Neural progenitor cell (in vitro differentiated cells): Measurements from ENCODE around the gene KIAA0408. TPM values are rescaled to one million over a fixed set of nuclear protein-coding genes. Genes with fewer than 3 reads are reported as not detected.

ENCODE experiments used
- DNase-seq: peaks from one replicate; pipeline ENCODE4 v3.0.0-alpha.2; 2016; ENCODE audit warnings: low spot score
- H2AFZ ChIP-seq: fragments of 200-600 bp; sonication (generic); replicated peaks from 2 replicates; pipeline ENCODE4 v1.6.1; 2016; ENCODE audit warnings: antibody characterized with exemption
- H3F3A ChIP-seq: fragments of 200-600 bp; sonication (generic); 2 replicates; pipeline ENCODE4 v1.6.1; 2016; ENCODE audit warnings: antibody characterized with exemption, low read depth
- H3K27ac ChIP-seq: fragments of 200-600 bp; sonication (generic); 2 replicates; pipeline ENCODE4 v1.5.1; 2016; ENCODE audit warnings: mild to moderate bottlenecking
- H3K27me3 ChIP-seq: fragments of 200-600 bp; sonication (generic); 2 replicates; pipeline ENCODE4 v1.6.1; 2016; ENCODE audit warnings: mild to moderate bottlenecking, moderate library complexity
- H3K36me3 ChIP-seq: fragments of 200-600 bp; sonication (generic); 2 replicates; pipeline ENCODE4 v1.5.1; 2016
- H3K4me1 ChIP-seq: fragments of 200-600 bp; sonication (generic); 2 replicates; pipeline ENCODE4 v1.6.1; 2016; ENCODE audit warnings: mixed run types
- H3K4me2 ChIP-seq: fragments of 200-600 bp; sonication (generic); 2 replicates; pipeline ENCODE4 v1.6.1; 2016
- H3K4me3 ChIP-seq: fragments of 200-600 bp; sonication (generic); 2 replicates; pipeline ENCODE4 v1.5.1; 2016
- H3K79me2 ChIP-seq: fragments of 200-600 bp; sonication (generic); 2 replicates; pipeline ENCODE4 v1.6.1; 2016; ENCODE audit warnings: low read depth
- H3K9ac ChIP-seq: fragments of 200-600 bp; sonication (generic); 2 replicates; pipeline ENCODE4 v1.6.1; 2016
- H3K9me3 ChIP-seq: fragments of 200-600 bp; sonication (generic); 2 replicates; pipeline ENCODE4 v1.5.1; 2016; ENCODE audit warnings: low read depth
- H4K20me1 ChIP-seq: fragments of 200-600 bp; sonication (generic); 2 replicates; pipeline ENCODE4 v1.6.1; 2016; ENCODE audit warnings: low read depth
- H3K27ac Mint-ChIP-seq: 3 replicates; pipeline ENCODE4 v1.8.0; 2021; ENCODE audit warnings: mixed read lengths
- H3K27me3 Mint-ChIP-seq: 2 replicates; pipeline ENCODE4 v1.8.0; 2022; ENCODE audit warnings: low read depth, mild to moderate bottlenecking, inconsistent platforms, moderate library complexity, mixed read lengths; ENCODE audit not compliant: insufficient read depth
- H3K36me3 Mint-ChIP-seq: 3 replicates; pipeline ENCODE4 v1.8.0; 2021; ENCODE audit warnings: mixed read lengths
- H3K4me1 Mint-ChIP-seq: 3 replicates; pipeline ENCODE4 v1.8.0; 2021; ENCODE audit warnings: mixed read lengths
- H3K4me3 Mint-ChIP-seq: 3 replicates; pipeline ENCODE4 v1.8.0; 2021; ENCODE audit warnings: mild to moderate bottlenecking, moderate library complexity, mixed read lengths
- H3K9me3 Mint-ChIP-seq: 3 replicates; pipeline ENCODE4 v1.8.0; 2020; ENCODE audit warnings: mixed read lengths
- EZH2 ChIP-seq: fragments of 200-600 bp; sonication (generic); IDR thresholded peaks from 2 replicates; pipeline ENCODE4 v1.6.1; 2017; ENCODE audit warnings: antibody characterized with exemption, mild to moderate bottlenecking, moderate library complexity
- EZH2phosphoT487 ChIP-seq: fragments of 200-600 bp; sonication (generic); IDR thresholded peaks from 2 replicates; pipeline ENCODE4 v1.6.1; 2017; ENCODE audit warnings: antibody characterized with exemption
- total RNA-seq: library from RNA; depleted of rRNA; stranded (reverse); fragments of >200 nt; gene quantifications from 2 replicates; pipeline ENCODE4 v1.2.3, GENCODE V29; 2015; ENCODE audit warnings: low replicate concordance
- TF ChIP-seq, protein P1 (sequence below): fragments of 200-600 bp; sonication (generic); IDR thresholded peaks from 2 replicates; pipeline ENCODE4 v1.5.1; 2017; ENCODE audit warnings: antibody characterized with exemption, mild to moderate bottlenecking

Gene KIAA0408
- total RNA-seq, 1 donor from 2014 or later, result 9.7 TPM

DNA sequence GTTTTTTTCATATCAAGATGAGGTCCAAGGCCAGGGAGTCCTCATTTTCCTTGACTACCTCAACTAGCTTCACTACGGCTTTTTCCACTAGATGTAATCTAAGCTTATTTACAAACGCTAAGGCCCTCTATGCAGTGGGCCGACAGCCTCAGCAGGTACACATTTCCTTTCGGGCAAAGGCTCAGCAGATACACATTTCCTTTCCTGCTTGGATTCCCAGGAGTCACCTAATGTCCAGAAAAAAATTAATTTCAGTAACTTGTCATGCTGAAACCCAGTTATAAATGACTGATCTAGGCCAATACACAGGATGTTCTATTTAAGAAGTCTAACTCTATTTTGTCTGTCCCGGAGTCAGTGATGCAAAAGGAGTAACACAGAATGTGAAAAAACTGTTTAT, 7.2 kb upstream of the KIAA0408 start:
- Histone ChIP-seq H3K9me3 (no peaks in the 10 kb centered on the region), H3K79me2 (no peaks in the 10 kb centered on the region), H3K4me2 (no peak overlapping the region), H3K4me1 (no peaks in the 10 kb centered on the region), H3K27me3 (no peaks in the 10 kb centered on the region), H3K4me3 (no peak overlapping the region), H2AFZ (no peak overlapping the region), H3K27ac (no peak overlapping the region), H3K9ac (no peak overlapping the region), H3F3A (no peaks in the 10 kb centered on the region), H3K36me3 (no peaks in the 10 kb centered on the region), H4K20me1 (peaks cover 3% of the 10 kb centered on the region)
- Mint-ChIP-seq H3K27ac (no peak overlapping the region), H3K27me3 (no peaks in the 10 kb centered on the region), H3K4me3 (no peak overlapping the region), H3K36me3 (peaks cover 15% of the 10 kb centered on the region), H3K9me3 (no peaks in the 10 kb centered on the region), H3K4me1 (no peaks in the 10 kb centered on the region)
- DNase-seq, result no peak
- no peak for TF ChIP-seq EZH2

DNA sequence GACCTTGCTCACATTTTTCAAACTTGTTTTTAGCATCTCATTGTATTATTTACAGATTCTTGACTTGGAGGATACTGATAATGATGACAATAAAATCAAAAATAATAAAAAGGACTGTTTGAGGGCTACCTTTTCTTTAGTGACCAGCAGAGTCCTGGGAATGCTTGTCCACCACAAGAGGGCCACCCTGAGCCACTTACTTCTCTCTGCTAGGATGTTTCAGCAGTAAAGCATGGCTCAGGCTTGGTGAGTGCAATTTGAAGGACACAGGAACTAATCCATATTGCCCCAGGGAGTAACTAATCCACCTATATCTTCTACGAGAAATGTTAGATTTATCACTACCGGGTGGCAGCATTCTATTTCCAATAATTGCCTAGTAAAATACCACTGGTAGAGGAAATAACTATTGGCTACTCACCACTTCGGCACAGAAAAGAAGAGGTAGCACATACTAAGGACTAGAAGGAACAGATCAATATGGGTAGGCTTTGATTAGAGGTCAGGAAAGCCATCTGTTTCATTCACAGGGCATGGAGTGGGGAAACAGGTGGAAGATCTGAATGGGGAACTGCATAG, 5.8 kb upstream of the KIAA0408 start:
- Histone ChIP-seq H3K27ac (no peak overlapping the region), H3K79me2 (no peaks in the 10 kb centered on the region), H3K4me2 (no peak overlapping the region), H4K20me1 (peaks cover 3% of the 10 kb centered on the region), H3K36me3 (no peaks in the 10 kb centered on the region), H3F3A (no peaks in the 10 kb centered on the region), H3K9ac (no peak overlapping the region), H3K4me1 (no peaks in the 10 kb centered on the region), H3K27me3 (no peaks in the 10 kb centered on the region), H3K9me3 (no peaks in the 10 kb centered on the region), H3K4me3 (no peak overlapping the region), H2AFZ (no peak overlapping the region)
- no peak overlapping the region for H3K4me3 Mint-ChIP-seq
- peak; percentile 75 for DNase-seq
- no peaks in the 10 kb centered on the region for H3K27me3 Mint-ChIP-seq
- H3K27ac Mint-ChIP-seq, result no peak overlapping the region
- TF ChIP-seq, protein P1, sequence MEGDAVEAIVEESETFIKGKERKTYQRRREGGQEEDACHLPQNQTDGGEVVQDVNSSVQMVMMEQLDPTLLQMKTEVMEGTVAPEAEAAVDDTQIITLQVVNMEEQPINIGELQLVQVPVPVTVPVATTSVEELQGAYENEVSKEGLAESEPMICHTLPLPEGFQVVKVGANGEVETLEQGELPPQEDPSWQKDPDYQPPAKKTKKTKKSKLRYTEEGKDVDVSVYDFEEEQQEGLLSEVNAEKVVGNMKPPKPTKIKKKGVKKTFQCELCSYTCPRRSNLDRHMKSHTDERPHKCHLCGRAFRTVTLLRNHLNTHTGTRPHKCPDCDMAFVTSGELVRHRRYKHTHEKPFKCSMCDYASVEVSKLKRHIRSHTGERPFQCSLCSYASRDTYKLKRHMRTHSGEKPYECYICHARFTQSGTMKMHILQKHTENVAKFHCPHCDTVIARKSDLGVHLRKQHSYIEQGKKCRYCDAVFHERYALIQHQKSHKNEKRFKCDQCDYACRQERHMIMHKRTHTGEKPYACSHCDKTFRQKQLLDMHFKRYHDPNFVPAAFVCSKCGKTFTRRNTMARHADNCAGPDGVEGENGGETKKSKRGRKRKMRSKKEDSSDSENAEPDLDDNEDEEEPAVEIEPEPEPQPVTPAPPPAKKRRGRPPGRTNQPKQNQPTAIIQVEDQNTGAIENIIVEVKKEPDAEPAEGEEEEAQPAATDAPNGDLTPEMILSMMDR, result peak; percentile 88
- TF ChIP-seq EZH2phosphoT487, result no peak
- H3K36me3 Mint-ChIP-seq, result peaks cover 8% of the 10 kb centered on the region
- H3K9me3 Mint-ChIP-seq, result no peaks in the 10 kb centered on the region
- no peaks in the 10 kb centered on the region for H3K4me1 Mint-ChIP-seq

DNA sequence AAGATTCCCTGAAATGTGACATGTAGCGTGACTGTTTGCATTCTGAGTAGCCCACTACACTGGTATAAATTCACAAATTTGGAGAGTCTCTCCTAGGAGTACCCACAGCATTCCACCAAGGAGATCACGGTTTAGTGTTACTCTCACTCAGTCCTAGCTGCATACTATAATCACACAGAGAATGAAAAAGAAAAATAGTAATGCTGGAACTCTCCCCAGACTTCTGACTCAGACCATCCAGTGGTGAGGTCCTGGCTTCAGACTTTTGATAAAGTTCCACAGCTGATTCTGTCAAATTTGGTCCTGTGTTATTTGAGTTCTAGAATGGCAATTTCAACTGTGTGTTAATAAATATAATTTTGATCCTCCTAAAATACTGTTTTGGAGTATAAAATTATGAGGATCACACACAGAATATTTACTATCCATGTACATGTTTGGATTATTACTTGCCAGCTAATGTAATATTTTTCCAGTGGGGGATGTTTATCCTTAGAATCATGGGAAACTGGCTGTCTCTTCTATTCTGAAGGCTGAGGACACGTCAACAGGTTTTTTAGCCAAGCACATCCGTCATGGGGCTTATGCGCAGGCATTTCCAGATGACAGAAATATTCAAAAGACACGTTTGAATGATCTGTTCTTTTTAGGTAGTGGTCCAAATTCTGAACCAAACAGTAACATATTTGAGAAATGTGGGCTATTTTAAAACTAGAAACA, 5.1 kb upstream of the KIAA0408 start:
- Histone ChIP-seq H3F3A (peaks cover 6% of the 10 kb centered on the region), H3K4me2 (no peak overlapping the region), H3K27me3 (no peaks in the 10 kb centered on the region), H2AFZ (no peak overlapping the region), H3K9me3 (no peaks in the 10 kb centered on the region), H3K27ac (no peak overlapping the region), H3K9ac (no peak overlapping the region), H3K4me1 (peaks cover 4% of the 10 kb centered on the region), H3K79me2 (no peaks in the 10 kb centered on the region), H3K36me3 (no peaks in the 10 kb centered on the region), H3K4me3 (no peak overlapping the region), H4K20me1 (peaks cover 3% of the 10 kb centered on the region)
- Mint-ChIP-seq H3K27me3 (no peaks in the 10 kb centered on the region), H3K36me3 (peaks cover 5% of the 10 kb centered on the region), H3K4me3 (no peak overlapping the region), H3K4me1 (peaks cover 4% of the 10 kb centered on the region), H3K27ac (no peak overlapping the region), H3K9me3 (no peaks in the 10 kb centered on the region)
- TF ChIP-seq EZH2phosphoT487 (no peak), EZH2 (no peak)
- TF ChIP-seq, protein P1, result no peak
- no peak for DNase-seq

DNA sequence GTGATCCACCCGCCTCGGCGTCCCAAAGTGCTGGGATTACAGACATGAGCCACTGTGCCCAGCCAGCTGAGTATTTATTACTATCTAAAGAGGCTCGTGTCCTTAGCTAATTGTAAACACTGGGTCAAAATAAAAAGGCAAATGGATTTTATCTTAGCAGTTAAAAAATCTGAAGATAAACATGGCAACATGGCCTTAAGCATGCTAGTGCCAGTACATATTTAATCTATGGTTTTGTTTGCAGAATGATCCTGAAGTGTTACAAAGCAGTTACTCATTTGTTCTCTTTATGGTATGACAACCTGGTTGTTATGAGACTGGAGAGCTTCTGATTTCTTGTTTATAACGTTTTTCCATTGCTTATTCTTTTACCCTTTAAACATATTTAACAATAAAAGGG, 3.9 kb upstream of the KIAA0408 start:
- Histone ChIP-seq H3K9me3 (no peaks in the 10 kb centered on the region), H3K4me1 (peaks cover 4% of the 10 kb centered on the region), H3K9ac (no peak overlapping the region), H2AFZ (no peak overlapping the region), H3K79me2 (no peaks in the 10 kb centered on the region), H3K36me3 (no peaks in the 10 kb centered on the region), H3F3A (peaks cover 11% of the 10 kb centered on the region), H3K4me2 (no peak overlapping the region), H3K27me3 (no peaks in the 10 kb centered on the region), H3K4me3 (no peak overlapping the region), H4K20me1 (peaks cover 3% of the 10 kb centered on the region), H3K27ac (no peak overlapping the region)
- Mint-ChIP-seq H3K27me3 (no peaks in the 10 kb centered on the region), H3K36me3 (peaks cover under 1% of the 10 kb centered on the region), H3K4me3 (no peak overlapping the region), H3K9me3 (no peaks in the 10 kb centered on the region), H3K27ac (no peak overlapping the region), H3K4me1 (peaks cover 11% of the 10 kb centered on the region)
- TF ChIP-seq, protein P1, result no peak
- no peak for TF ChIP-seq EZH2
- no peak for TF ChIP-seq EZH2phosphoT487
- no peak for DNase-seq
